ENCODE data around the gene ZFAND2B. TPM values are rescaled to one million over a fixed set of nuclear protein-coding genes. Genes with fewer than 3 reads are reported as not detected.
A peak's percentile ranks its signal among the peaks of the same experiment; 100 is the strongest.

Gene ZFAND2B
- total RNA-seq, 2 donors from 2014 or later: 36.9 to 43.3 TPM

GRCh38 chr2:219205165-219205538 lies 1.4 kb upstream of the ZFAND2B start:
- intact Hi-C loops (cut with DNase I): no loop called here
- no peak for TF ChIP-seq CTCF (IDR thresholded peaks at IDR 0.05)
- TF ChIP-seq POLR2A (IDR thresholded peaks at IDR 0.05): no peak
- 82 to 83% methylated on average over 5 of the region's 5 CpGs for WGBS, 2 donors

GRCh38 chr2:219205981-219206327 lies 628 bp upstream of the ZFAND2B start:
- 4 to 5% methylated on average over 7 of the region's 7 CpGs for WGBS, 2 donors
- Histone ChIP-seq H3K27ac (peak overlapping the region; percentile 78 to 98 (median 94)), H3K36me3 (replicated peaks in 1 of 2; ENCODE audit: insufficient read depth in 1 of 2, low read depth in 2 of 2) (peaks cover 0 to 1% of the 10 kb centered on the region in 2 donors), H3K9me3 (no peaks in the 10 kb centered on the region), H3K27me3 (no peaks in the 10 kb centered on the region), H3K4me1 (peaks cover 23% of the 10 kb centered on the region), H3K4me3 (no peak overlapping the region)
- DNase-seq (no peak), ATAC-seq (no peak)
- intact Hi-C loops (cut with DNase I): no loop called here
- no peak for TF ChIP-seq POLR2A (IDR thresholded peaks at IDR 0.05)
- TF ChIP-seq CTCF (IDR thresholded peaks at IDR 0.05): no peak

More at GRCh38 chr2:219205165-219205538, 1.4 kb upstream of the ZFAND2B start:
- no peak overlapping the region for H3K27ac ChIP-seq
- no peak for ATAC-seq
- peaks cover 26% of the 10 kb centered on the region for H3K4me1 ChIP-seq
- no peaks in the 10 kb centered on the region for H3K9me3 ChIP-seq
- H3K27me3 ChIP-seq: no peaks in the 10 kb centered on the region
- no peak for DNase-seq
- peaks cover 0 to 1% of the 10 kb centered on the region in 2 donors for H3K36me3 ChIP-seq (replicated peaks in 1 of 2; ENCODE audit: insufficient read depth in 1 of 2, low read depth in 2 of 2)
- no peak overlapping the region for H3K4me3 ChIP-seq

DNA sequence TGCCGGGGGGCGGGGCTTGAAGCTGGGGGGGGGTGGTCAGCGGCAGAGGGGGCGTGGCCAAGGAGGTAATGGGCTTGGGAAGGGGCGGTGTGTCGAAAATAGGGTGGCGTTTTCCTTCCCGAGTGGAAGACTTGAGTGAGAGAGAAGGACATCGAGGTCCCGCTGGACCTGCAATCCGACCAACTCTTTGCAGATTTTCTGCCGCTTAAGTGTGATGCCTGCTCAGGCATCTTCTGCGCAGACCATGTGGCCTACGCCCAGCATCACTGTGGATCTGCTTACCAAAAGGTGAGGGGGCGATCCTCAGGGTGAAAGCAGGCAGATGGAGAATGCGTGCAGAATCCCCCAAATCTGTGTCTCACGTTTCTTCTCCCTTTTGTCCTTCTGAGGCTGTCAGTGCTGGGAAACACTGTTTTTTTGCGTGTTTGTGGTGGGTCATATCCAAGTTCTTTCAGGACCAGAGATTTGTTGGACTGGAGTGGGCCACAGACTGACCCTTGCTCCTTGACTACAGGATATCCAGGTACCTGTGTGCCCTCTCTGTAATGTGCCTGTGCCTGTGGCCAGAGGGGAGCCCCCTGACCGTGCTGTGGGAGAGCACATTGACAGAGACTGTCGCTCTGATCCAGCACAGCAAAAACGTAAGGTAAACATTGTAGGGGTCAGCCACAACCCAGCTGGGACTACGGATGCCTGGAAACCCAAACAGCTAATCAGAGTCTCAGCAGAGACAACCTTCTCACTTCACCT lies 727 bp downstream of the ZFAND2B start:
- peaks cover 0 to 1% of the 10 kb centered on the region in 2 donors for H3K36me3 ChIP-seq (replicated peaks in 1 of 2; ENCODE audit: insufficient read depth in 1 of 2, low read depth in 2 of 2)
- peak overlapping the region; percentile 78 to 98 (median 94) for H3K27ac ChIP-seq
- no peaks in the 10 kb centered on the region for H3K27me3 ChIP-seq
- H3K9me3 ChIP-seq: no peaks in the 10 kb centered on the region
- intact Hi-C loops (cut with DNase I): no loop called here
- 13 to 19% methylated on average over 20 to 21 of the region's 22 CpGs for WGBS, 2 donors
- peak overlapping the region; percentile 51 to 53 for H3K4me3 ChIP-seq
- peak in 1 of 4 donors; percentile 10 for DNase-seq
- no peak for ATAC-seq
- TF ChIP-seq POLR2A (IDR thresholded peaks at IDR 0.05) (no peak), CTCF (IDR thresholded peaks at IDR 0.05) (no peak)
- peaks cover 19% of the 10 kb centered on the region for H3K4me1 ChIP-seq

- Histone ChIP-seq H3K27me3 (no peaks in the 10 kb centered on the region), H3K4me1 (peaks cover 19% of the 10 kb centered on the region), H3K4me3 (no peak overlapping the region), H3K27ac (peak overlapping the region in 2 of 4 donors; percentile 95 to 98), H3K9me3 (no peaks in the 10 kb centered on the region), H3K36me3 (replicated peaks in 1 of 2; ENCODE audit: insufficient read depth in 1 of 2, low read depth in 2 of 2) (peaks cover 0 to 3% of the 10 kb centered on the region in 2 donors)
- no peak for ATAC-seq
- no peak for DNase-seq
- WGBS, 2 donors: 72 to 81% methylated on average over 16 to 17 of the region's 17 CpGs
- intact Hi-C loops (cut with DNase I): no loop called here
- TF ChIP-seq CTCF (IDR thresholded peaks at IDR 0.05): no peak
- no peak for TF ChIP-seq POLR2A (IDR thresholded peaks at IDR 0.05)
These were observed 1.5 kb downstream of the ZFAND2B start for GRCh38 chr2:219207884-219208740.
